HepG2 (cell line): ENCODE results near the gene RDH13. TPM values are rescaled to one million over a fixed set of nuclear protein-coding genes. Genes with fewer than 3 reads are reported as not detected.

Experiments
- EED ChIP-seq: sonication (generic); formaldehyde crosslinking; IDR thresholded peaks from 2 replicates; pipeline ENCODE4 v1.5.0; 2020; ENCODE audit warnings: mild to moderate bottlenecking, missing genetic modification reagents
- EP300 ChIP-seq, 3 experiments: sonication (generic) in 1 of 3; formaldehyde crosslinking in 1 of 3; IDR thresholded peaks; 2 replicates each; pipeline versions ENCODE4 v1.5.1 to v1.6.1; 2011 to 2020; ENCODE audit warnings: low read depth in 2 of 3, low read length in 2 of 3, borderline replicate concordance in 1 of 3, improper control_type of control experiment in 1 of 3, mild to moderate bottlenecking in 1 of 3, missing genetic modification reagents in 1 of 3, moderate library complexity in 1 of 3
- ERF ChIP-seq: IDR thresholded peaks from 2 replicates; pipeline ENCODE4 v1.6.1; 2018; ENCODE audit warnings: missing biosample characterization, missing genetic modification reagents
- FOSL2 ChIP-seq: sonication (generic); formaldehyde crosslinking; IDR thresholded peaks from 2 replicates; pipeline ENCODE4 v1.4.0; 2020; ENCODE audit warnings: missing genetic modification reagents
- HDAC6 ChIP-seq: fragments of 200-600 bp; sonication (generic); IDR thresholded peaks from 2 replicates; pipeline ENCODE4 v1.7.0; 2017; ENCODE audit warnings: mild to moderate bottlenecking, antibody characterized with exemption, low read length, low read depth
- HOXA3 ChIP-seq: sonication (generic); formaldehyde crosslinking; IDR thresholded peaks from 2 replicates; pipeline ENCODE4 v1.5.0; 2020; ENCODE audit warnings: missing genetic modification reagents
- JUN ChIP-seq: sonication (generic); formaldehyde crosslinking; IDR thresholded peaks from 2 replicates; pipeline ENCODE4 v1.4.0; 2020; ENCODE audit warnings: mild to moderate bottlenecking, missing genetic modification reagents
- KLF9 ChIP-seq: IDR thresholded peaks from 2 replicates; pipeline ENCODE4 v1.6.1; 2016; ENCODE audit warnings: low read depth
- LCORL ChIP-seq, 2 experiments: fragments of 450-650 bp in 1 of 2; sonication (generic) in 1 of 2; formaldehyde crosslinking in 1 of 2; IDR thresholded peaks; 2 replicates each; pipeline versions ENCODE4 v1.5.0 to v1.6.1; 2017 to 2020; ENCODE audit warnings: antibody characterized with exemption in 1 of 2, missing genetic modification reagents in 1 of 2
- MTF1 ChIP-seq: sonication (generic); formaldehyde crosslinking; IDR thresholded peaks from 2 replicates; pipeline ENCODE4 v1.5.0; 2020; ENCODE audit warnings: missing genetic modification reagents
- PCBP1 ChIP-seq: fragments of 200-400 bp; formaldehyde crosslinking; IDR thresholded peaks from 2 replicates; pipeline ENCODE4 v1.6.1; 2017; ENCODE audit warnings: mild to moderate bottlenecking, low read depth, low read length, borderline replicate concordance
- POGZ ChIP-seq: sonication (generic); formaldehyde crosslinking; IDR thresholded peaks from 2 replicates; pipeline ENCODE4 v1.4.0; 2020; ENCODE audit warnings: mild to moderate bottlenecking, missing genetic modification reagents
- POLR2AphosphoS5 ChIP-seq: IDR thresholded peaks from 2 replicates; pipeline ENCODE4 v1.6.1; 2012; ENCODE audit warnings: low read depth, low read length
- PRDM15 ChIP-seq: sonication (generic); formaldehyde crosslinking; IDR thresholded peaks from 2 replicates; pipeline ENCODE4 v1.4.0; 2020; ENCODE audit warnings: missing genetic modification reagents
- PRMT3 ChIP-seq: sonication (generic); formaldehyde crosslinking; IDR thresholded peaks from 2 replicates; pipeline ENCODE4 v1.8.1; 2022; ENCODE audit warnings: low read depth, mild to moderate bottlenecking, moderate library complexity, missing genetic modification reagents, borderline replicate concordance
- RAD51 ChIP-seq: fragments of 450-650 bp; IDR thresholded peaks from 2 replicates; pipeline ENCODE4 v1.6.1; 2016; ENCODE audit warnings: borderline replicate concordance
- RARG ChIP-seq: sonication (generic); formaldehyde crosslinking; IDR thresholded peaks from 2 replicates; pipeline ENCODE4 v1.4.0; 2020; ENCODE audit warnings: low read depth, mild to moderate bottlenecking, missing genetic modification reagents
- RFXANK ChIP-seq: IDR thresholded peaks from 2 replicates; pipeline ENCODE4 v1.6.1; 2016
- SOX5 ChIP-seq: IDR thresholded peaks from 2 replicates; pipeline ENCODE4 v1.6.1; 2016; ENCODE audit warnings: borderline replicate concordance
- SP140L ChIP-seq: sonication (generic); formaldehyde crosslinking; IDR thresholded peaks from 2 replicates; pipeline ENCODE4 v1.4.0; 2020; ENCODE audit warnings: missing genetic modification reagents, borderline replicate concordance
- ZNF235 ChIP-seq: sonication (generic); formaldehyde crosslinking; IDR thresholded peaks from 2 replicates; pipeline ENCODE4 v1.8.1; 2023; ENCODE audit warnings: mild to moderate bottlenecking, missing genetic modification reagents, borderline replicate concordance
- ZNF317 ChIP-seq: sonication (generic); formaldehyde crosslinking; IDR thresholded peaks from 2 replicates; pipeline ENCODE4 v1.5.0; 2020; ENCODE audit warnings: mild to moderate bottlenecking, missing genetic modification reagents
- ZNF331 ChIP-seq: sonication (generic); formaldehyde crosslinking; IDR thresholded peaks from 2 replicates; pipeline ENCODE4 v1.4.0; 2020; ENCODE audit warnings: missing genetic modification reagents
- ZNF460 ChIP-seq: sonication (generic); formaldehyde crosslinking; IDR thresholded peaks from 2 replicates; pipeline ENCODE4 v1.5.1; 2020; ENCODE audit warnings: missing genetic modification reagents, mild to moderate bottlenecking, borderline replicate concordance
- ZNF484 ChIP-seq: sonication (generic); formaldehyde crosslinking; IDR thresholded peaks from 2 replicates; pipeline ENCODE4 v1.5.1; 2020; ENCODE audit warnings: mild to moderate bottlenecking, low read depth, missing genetic modification reagents, borderline replicate concordance
- ZNF710 ChIP-seq: sonication (generic); formaldehyde crosslinking; IDR thresholded peaks from 2 replicates; pipeline ENCODE4 v1.5.0; 2020; ENCODE audit warnings: mild to moderate bottlenecking, missing genetic modification reagents, borderline replicate concordance
- polyA plus RNA-seq, 8 experiments: library from polyadenylated mRNA; depleted of rRNA in 3 of 8; stranded (reverse) in 7 of 8; unstranded in 1 of 8; fragments of >200 nt; fragmentation: Illumina TruSeq in 4 of 8; extraction: Trizol in 4 of 8; gene quantifications; 2 replicates each; pipeline versions ENCODE4 v1.2.1 to v1.2.3, GENCODE V29; 2011 to 2016; ENCODE audit warnings: low read depth in 4 of 8, missing spikeins in 1 of 8, mixed read lengths in 1 of 8; ENCODE audit not compliant: insufficient read depth in 1 of 8
- total RNA-seq, 5 experiments: library from RNA; depleted of rRNA; stranded (reverse); fragments of >200 nt; fragmentation: Illumina TruSeq; extraction: Trizol; gene quantifications; 2 replicates each; pipeline ENCODE4 v1.2.3, GENCODE V29; 2016; ENCODE audit warnings: low read depth in 1 of 5

Gene RDH13
- total and polyA plus RNA-seq, 2 of the 13 experiments (the other 11 are each of a cell fraction or from before 2014, with no cell fraction given) = 13.4 to 21.5 TPM

- TF ChIP-seq FOSL2 (no peak; the same call in 1 of the 2 replicates), ZNF235 (CRISPR knock-in tag) (no peak), EP300 (IDR thresholded peaks at IDR 0.05; ENCODE audit: low read depth in 2 of 2, low read length in 2 of 2) (no peak), EP300 (CRISPR knock-in tag; IDR thresholded peaks at IDR 0.05; ENCODE audit: borderline replicate concordance) (no peak), RARG (CRISPR knock-in tag) (no peak), PCBP1 (no peak), POGZ (CRISPR knock-in tag) (peak; percentile 87), ZNF710 (CRISPR knock-in tag) (no peak), MTF1 (CRISPR knock-in tag) (0 out of 2 replicates have a peak, but pooled peaks have one; percentile 43), ZNF460 (no peak), JUN (CRISPR knock-in tag) (no peak), PRMT3 (CRISPR knock-in tag) (no peak), HDAC6 (no peak), POLR2AphosphoS5 (peak; percentile 60), ZNF484 (no peak), KLF9 (no peak), SOX5 (CRISPR knock-in tag) (no peak), RFXANK (CRISPR knock-in tag) (no peak), ERF (CRISPR knock-in tag) (no peak), HOXA3 (CRISPR knock-in tag) (peak; percentile 78), RAD51 (no peak), EED (peak; percentile 37; the same call in 1 of the 2 replicates), LCORL (IDR thresholded peaks at IDR 0.05) (no peak), LCORL (CRISPR knock-in tag; IDR thresholded peaks at IDR 0.05) (no peak), ZNF331 (CRISPR knock-in tag) (no peak), ZNF317 (no peak), SP140L (CRISPR knock-in tag) (no peak), PRDM15 (0 out of 2 replicates have a peak, but pooled peaks have one; percentile 29)
Observed at GRCh38 chr19:55062735-55063491, at the start of gene RDH13 (continued).
